Endodermal cell (in vitro differentiated cells): ENCODE results near the gene DYNLL2. TPM values are rescaled to one million over a fixed set of nuclear protein-coding genes. Genes with fewer than 3 reads are reported as not detected.

ENCODE experiments used
- DNase-seq: peaks from one replicate; pipeline ENCODE4 v3.0.0-alpha.2; 2017
- H3K27ac ChIP-seq: 2 replicates; pipeline ENCODE4 v1.5.1; 2013; ENCODE audit warnings: mild to moderate bottlenecking, low read depth, low read length, moderate library complexity
- H3K27me3 ChIP-seq: 2 replicates; pipeline ENCODE4 v1.6.1; 2013; ENCODE audit warnings: mild to moderate bottlenecking, low read length, moderate library complexity; ENCODE audit not compliant: insufficient read depth, control insufficient read depth, poor library complexity, severe bottlenecking
- H3K36me3 ChIP-seq: 2 replicates; pipeline ENCODE4 v1.7.0; 2013; ENCODE audit warnings: mild to moderate bottlenecking, low read length, moderate library complexity; ENCODE audit not compliant: control insufficient read depth, insufficient read depth
- H3K4me1 ChIP-seq: one replicate; pipeline ENCODE4 v1.7.0; 2013; ENCODE audit warnings: low read length; ENCODE audit not compliant: control insufficient read depth, insufficient read depth
- H3K4me3 ChIP-seq: 2 replicates; pipeline ENCODE4 v1.5.1; 2013; ENCODE audit warnings: mild to moderate bottlenecking, low read length, moderate library complexity
- H3K9ac ChIP-seq: 2 replicates; pipeline ENCODE4 v1.6.1; 2013; ENCODE audit warnings: mild to moderate bottlenecking, low read length, moderate library complexity; ENCODE audit not compliant: poor library complexity, severe bottlenecking; ENCODE audit errors: extremely low read depth
- H3K9me3 ChIP-seq: 2 replicates; pipeline ENCODE4 v1.6.1; 2013; ENCODE audit warnings: mild to moderate bottlenecking, low read length, moderate library complexity; ENCODE audit not compliant: control insufficient read depth
- H3K27ac Mint-ChIP-seq: 2 replicates; pipeline ENCODE4 v1.8.0; 2020; ENCODE audit warnings: mixed read lengths
- H3K27me3 Mint-ChIP-seq: 2 replicates; pipeline ENCODE4 v1.8.0; 2021; ENCODE audit warnings: mild to moderate bottlenecking, mixed read lengths; ENCODE audit not compliant: insufficient read depth
- H3K36me3 Mint-ChIP-seq: 2 replicates; pipeline ENCODE4 v1.8.0; 2020; ENCODE audit warnings: low read depth, mixed read lengths
- H3K4me1 Mint-ChIP-seq: 2 replicates; pipeline ENCODE4 v1.8.0; 2020; ENCODE audit warnings: mixed read lengths
- H3K4me3 Mint-ChIP-seq: 2 replicates; pipeline ENCODE4 v1.8.0; 2020; ENCODE audit warnings: mild to moderate bottlenecking, moderate library complexity, mixed read lengths
- H3K9me3 Mint-ChIP-seq: 2 replicates; pipeline ENCODE4 v1.8.0; 2020; ENCODE audit warnings: mild to moderate bottlenecking, mixed read lengths
- CTCF ChIP-seq: fragments of 200-600 bp; sonication (generic); conservative IDR thresholded peaks from 2 replicates; pipeline ENCODE4 v1.5.0; 2021; ENCODE audit warnings: antibody characterized with exemption, mild to moderate bottlenecking
- WGBS, 2 experiments: methylation state at CpG; one replicate each; pipeline versions ENCODE4 v1.1.5 to v1.1.7; 2013; ENCODE audit warnings: missing lambda C conversion rate in 2 of 2, mixed read lengths in 1 of 2; ENCODE audit not compliant: insufficient coverage in 1 of 2, insufficient read length in 1 of 2; 5-methylcytosine and 5-hydroxymethylcytosine counted together
- total RNA-seq, 2 donors: library from RNA; stranded (reverse); fragmentation: NEBNext Ultra II Directional in 1 of 2; extraction: Animal tissue kit (Norgen Biotek cat#: 25700) in 1 of 2; gene quantifications; 2 replicates in 1 of 2; 3 replicates in 1 of 2; pipeline ENCODE4 v1.2.1, GENCODE V29; 2021

The DYNLL2 gene
- total RNA-seq, 2 donors from 2014 or later: 47.9 to 69.3 TPM

- Histone ChIP-seq H3K27me3 (no peaks in the 10 kb centered on the region), H3K4me3 (no peak overlapping the region), H3K27ac (no peak overlapping the region), H3K9me3 (no peaks in the 10 kb centered on the region), H3K36me3 (no peaks in the 10 kb centered on the region), H3K9ac (no peak overlapping the region), H3K4me1 (no peaks in the 10 kb centered on the region)
- H3K4me1 Mint-ChIP-seq: peaks cover 2% of the 10 kb centered on the region
- H3K4me3 Mint-ChIP-seq: no peak overlapping the region
- H3K36me3 Mint-ChIP-seq: no peaks in the 10 kb centered on the region
- no peaks in the 10 kb centered on the region for H3K9me3 Mint-ChIP-seq
- 87 to 89% methylated on average over 6 to 8 of the region's 8 CpGs for WGBS, 2 experiments
- no peak overlapping the region for H3K27ac Mint-ChIP-seq
- DNase-seq: no peak
- H3K27me3 Mint-ChIP-seq: peaks cover 10% of the 10 kb centered on the region
- no peak for TF ChIP-seq CTCF
Observed at GRCh38 chr17:58052945-58053715, 30.1 kb upstream of the DYNLL2 start.

- TF ChIP-seq CTCF: no peak
- WGBS, 2 experiments: 89 to 90% methylated on average over 2 to 6 of the region's 6 CpGs
Observed at GRCh38 chr17:58054641-58055040, 28.6 kb upstream of the DYNLL2 start.

GRCh38 chr17:58056476-58056875 is 26.7 kb upstream of the DYNLL2 start:
- Histone ChIP-seq H3K27me3 (no peaks in the 10 kb centered on the region), H3K27ac (no peak overlapping the region), H3K9ac (no peak overlapping the region), H3K9me3 (no peaks in the 10 kb centered on the region), H3K4me1 (peaks cover 3% of the 10 kb centered on the region), H3K4me3 (no peak overlapping the region), H3K36me3 (no peaks in the 10 kb centered on the region)
- TF ChIP-seq CTCF: no peak
- no peak overlapping the region for H3K27ac Mint-ChIP-seq
- peaks cover 23% of the 10 kb centered on the region for H3K4me1 Mint-ChIP-seq
- DNase-seq: no peak
- no peaks in the 10 kb centered on the region for H3K36me3 Mint-ChIP-seq
- H3K27me3 Mint-ChIP-seq: peaks cover 6% of the 10 kb centered on the region
- no peaks in the 10 kb centered on the region for H3K9me3 Mint-ChIP-seq
- no peak overlapping the region for H3K4me3 Mint-ChIP-seq

More at GRCh38 chr17:58054641-58055040, 28.6 kb upstream of the DYNLL2 start:
- Histone ChIP-seq H3K36me3 (no peaks in the 10 kb centered on the region), H3K4me1 (no peaks in the 10 kb centered on the region), H3K27me3 (no peaks in the 10 kb centered on the region), H3K27ac (no peak overlapping the region), H3K9ac (no peak overlapping the region), H3K4me3 (no peak overlapping the region), H3K9me3 (no peaks in the 10 kb centered on the region)
- Mint-ChIP-seq H3K36me3 (no peaks in the 10 kb centered on the region), H3K4me3 (no peak overlapping the region), H3K27ac (no peak overlapping the region), H3K4me1 (peaks cover 6% of the 10 kb centered on the region), H3K9me3 (no peaks in the 10 kb centered on the region), H3K27me3 (peaks cover 10% of the 10 kb centered on the region)
- no peak for DNase-seq
